KBM-7 (cell line): ENCODE data around the gene BCL2A1.
A peak's percentile ranks its signal among the peaks of the same experiment; 100 is the strongest.
"Not testable (repeated sequence)": the region's sequence is repeated elsewhere in the genome, so short reads cannot be mapped to it uniquely, and the experiment has no call there.

Source experiments
- DNase-seq: peaks from one replicate; pipeline ENCODE4 v3.0.0-alpha.2; 2015
- in situ Hi-C: fragments of 300-500 bp; cut with MboI; formaldehyde crosslinking; loops from 2 replicates; pipeline ENCODE4 v1.14.3; 2020; ENCODE audit warnings: low sequenced_read_pairs, low pct_unique_long_range_greater_than_20kb, mixed read lengths

The BCL2A1 gene

GRCh38 chr15:79965846-79966630 lies 5.0 kb downstream of the BCL2A1 start:
- in situ Hi-C loops = no loop called here
- no peak for DNase-seq

- DNase-seq = no peak
- in situ Hi-C loops = no loop called here
Observed at GRCh38 chr15:79964232-79964805, 6.7 kb downstream of the BCL2A1 start.

GRCh38 chr15:79962921-79963320 lies 8.1 kb downstream of the BCL2A1 start:
- DNase-seq, in situ Hi-C loops: not testable (repeated sequence)

GRCh38 chr15:79962178-79962577 lies 8.8 kb downstream of the BCL2A1 start:
- DNase-seq = peak; percentile 75
- in situ Hi-C loops = no loop called here

GRCh38 chr15:79960502-79961212 lies 10.3 kb downstream of the BCL2A1 start:
- DNase-seq = no peak
- in situ Hi-C loops = no loop called here

GRCh38 chr15:79957741-79958140 lies 13.3 kb downstream of the BCL2A1 start:
- in situ Hi-C loops = no loop called here
- no peak for DNase-seq

GRCh38 chr15:79956354-79956939 lies 14.5 kb downstream of the BCL2A1 start:
- in situ Hi-C loops = no loop called here
- DNase-seq = no peak

GRCh38 chr15:79954661-79955060 lies 16.3 kb downstream of the BCL2A1 start:
- in situ Hi-C loops = no loop called here
- no peak for DNase-seq

- no peak for DNase-seq
- in situ Hi-C loops = no loop called here
Observed at GRCh38 chr15:79953951-79954444, 17.0 kb downstream of the BCL2A1 start.

GRCh38 chr15:79952329-79952728 lies 18.7 kb downstream of the BCL2A1 start:
- no peak for DNase-seq

GRCh38 chr15:79950247-79950646 lies 20.7 kb downstream of the BCL2A1 start:
- in situ Hi-C loops = no loop called here
- no peak for DNase-seq

More at GRCh38 chr15:79952329-79952728, 18.7 kb downstream of the BCL2A1 start:
- in situ Hi-C loops = no loop called here

- in situ Hi-C loops = no loop called here
- DNase-seq = no peak
Observed at GRCh38 chr15:79948761-79949160, 22.2 kb downstream of the BCL2A1 start.

- in situ Hi-C loops = no loop called here
Observed at GRCh38 chr15:79948095-79948695, 22.8 kb downstream of the BCL2A1 start.

GRCh38 chr15:79947009-79947408 lies 24.0 kb downstream of the BCL2A1 start:
- in situ Hi-C loops = no loop called here
- no peak for DNase-seq

More at GRCh38 chr15:79948095-79948695, 22.8 kb downstream of the BCL2A1 start:
- DNase-seq = peak; percentile 23

GRCh38 chr15:79944622-79945021 lies 26.4 kb downstream of the BCL2A1 start:
- in situ Hi-C loops = no loop called here
- no peak for DNase-seq

- no peak for DNase-seq
- in situ Hi-C loops = no loop called here
Observed at GRCh38 chr15:79943820-79944219, 27.2 kb downstream of the BCL2A1 start.

- in situ Hi-C loops = no loop called here
- DNase-seq = no peak
Observed at GRCh38 chr15:79942741-79943481, 28.1 kb downstream of the BCL2A1 start.

- in situ Hi-C loops = no loop called here
- DNase-seq = no peak
Observed at GRCh38 chr15:79939399-79939798, 31.6 kb downstream of the BCL2A1 start.

GRCh38 chr15:79938143-79938542 lies 32.9 kb downstream of the BCL2A1 start:
- in situ Hi-C loops = no loop called here
- DNase-seq = no peak
